ENCODE results near the gene FADS3. TPM values are rescaled to one million over a fixed set of nuclear protein-coding genes. Genes with fewer than 3 reads are reported as not detected.

FADS3 gene
- total RNA-seq, 1 experiment from 2014 or later = 59.7 TPM

GRCh38 chr11:61827571-61828378 lies 63.6 kb downstream of the FADS3 start, which contains the start of gene FADS2:
FADS2 (plus strand) TSS chr11:61828300; CDS start chr11:61828391, 91 bp downstream.
- peak; percentile 76 for DNase-seq
- Histone ChIP-seq H3K27me3 (peaks cover 14% of the 10 kb centered on the region; the same call in 1 of the 2 replicates), H3K4me3 (peak within 1 kb of the TSS; percentile 37), H3K9me3 (no peaks in the 10 kb centered on the region), H3K36me3 (no peaks in the 10 kb centered on the region)

- no peaks in the 10 kb centered on the region for H3K9me3 ChIP-seq
- DNase-seq = no peak
- peaks cover 14% of the 10 kb centered on the region; the same call in 1 of the 2 replicates for H3K27me3 ChIP-seq
- no peaks in the 10 kb centered on the region for H3K36me3 ChIP-seq
- H3K4me3 ChIP-seq = peak overlapping the region; percentile 37
Measured at GRCh38 chr11:61826930-61827570, 64.3 kb downstream of the FADS3 start.

Other genes starting within 250 kb of the FADS3 start
- gene DAGLA, start 211.2 kb downstream of the FADS3 start, total RNA-seq (2014; rRNA removed; shearing (Covaris generic); ENCODE audit: low replicate concordance) = 1.3 and 1.4 TPM in 2 replicates
- 0.23 and 1.9 TPM in 2 replicates for gene MYRF, start 138.9 kb downstream of the FADS3 start, total RNA-seq (2014; rRNA removed; shearing (Covaris generic); ENCODE audit: low replicate concordance)
- 61.8 and 88.7 TPM in 2 replicates for gene TMEM258, start 98.9 kb downstream of the FADS3 start, total RNA-seq (2014; rRNA removed; shearing (Covaris generic); ENCODE audit: low replicate concordance)
- 80.9 and 85.7 TPM in 2 replicates for gene FEN1, start 98.6 kb downstream of the FADS3 start, total RNA-seq (2014; rRNA removed; shearing (Covaris generic); ENCODE audit: low replicate concordance)
- gene FADS1, start 74.5 kb downstream of the FADS3 start, total RNA-seq (2014; rRNA removed; shearing (Covaris generic); ENCODE audit: low replicate concordance) = 25.4 and 28.3 TPM in 2 replicates
- gene FADS2, start 63.2 kb downstream of the FADS3 start, total RNA-seq (2014; rRNA removed; shearing (Covaris generic); ENCODE audit: low replicate concordance) = 8.1 and 22.6 TPM in 2 replicates
- gene RAB3IL1, start 26.0 kb upstream of the FADS3 start, total RNA-seq (2014; rRNA removed; shearing (Covaris generic); ENCODE audit: low replicate concordance) = 2.8 and 3.0 TPM in 2 replicates
- gene BEST1, start 58.8 kb upstream of the FADS3 start, total RNA-seq (2014; rRNA removed; shearing (Covaris generic); ENCODE audit: low replicate concordance) = not detected in 2 replicates
- 301 and 415 TPM in 2 replicates for gene FTH1, start 76.1 kb upstream of the FADS3 start, total RNA-seq (2014; rRNA removed; shearing (Covaris generic); ENCODE audit: low replicate concordance)
- 20.5 and 46.2 TPM in 2 replicates for gene INCENP, start 232.5 kb upstream of the FADS3 start, total RNA-seq (2014; rRNA removed; shearing (Covaris generic); ENCODE audit: low replicate concordance)